Epidermal melanocyte (primary cell): ENCODE data around the gene GATB.

Experiments used
- DNase-seq: peaks from one replicate; pipeline ENCODE4 v3.0.0; 2011; ENCODE audit warnings: low spot score; ENCODE audit not compliant: insufficient read length

The GATB gene

GRCh38 chr4:151675411-151675971 is 85.3 kb downstream of the GATB start:
- DNase-seq: no peak

- no peak for DNase-seq
These were observed 85.9 kb downstream of the GATB start for GRCh38 chr4:151674804-151675391.

- DNase-seq: no peak
These were observed 86.8 kb downstream of the GATB start for GRCh38 chr4:151673908-151674520.

- DNase-seq: no peak
These were observed 87.8 kb downstream of the GATB start for GRCh38 chr4:151672996-151673395.

- DNase-seq: no peak
These were observed 89.2 kb downstream of the GATB start for GRCh38 chr4:151671541-151672059.

GRCh38 chr4:151670843-151671242 is 90.0 kb downstream of the GATB start:
- no peak for DNase-seq

GRCh38 chr4:151669990-151670389 is 90.8 kb downstream of the GATB start:
- no peak for DNase-seq

GRCh38 chr4:151668689-151669402 is 92.0 kb downstream of the GATB start:
- no peak for DNase-seq

- no peak for DNase-seq
These were observed 93.1 kb downstream of the GATB start for GRCh38 chr4:151667666-151668065.

- DNase-seq: peak; percentile 58
These were observed 93.8 kb downstream of the GATB start for GRCh38 chr4:151667048-151667447.

- no peak for DNase-seq
These were observed 94.3 kb downstream of the GATB start for GRCh38 chr4:151666501-151666900.

GRCh38 chr4:151665785-151666127 is 95.1 kb downstream of the GATB start:
- DNase-seq: no peak

- no peak for DNase-seq
These were observed 95.6 kb downstream of the GATB start for GRCh38 chr4:151665022-151665784.

GRCh38 chr4:151664289-151664688 is 96.5 kb downstream of the GATB start:
- DNase-seq: no peak

GRCh38 chr4:151663109-151663508 is 97.7 kb downstream of the GATB start:
- DNase-seq: no peak

GRCh38 chr4:151661873-151662272 is 98.9 kb downstream of the GATB start:
- DNase-seq: no peak

- no peak for DNase-seq
These were observed 100.1 kb downstream of the GATB start for GRCh38 chr4:151660676-151661075.

- no peak for DNase-seq
These were observed 101.0 kb downstream of the GATB start for GRCh38 chr4:151659601-151660364.

- DNase-seq: no peak
These were observed 101.7 kb downstream of the GATB start for GRCh38 chr4:151658959-151659600.

- DNase-seq: no peak
These were observed 102.9 kb downstream of the GATB start for GRCh38 chr4:151657896-151658295.
